Spleen (tissue), 7 donors: ENCODE measurements around the gene STXBP6.
"Not testable (repeated sequence)": the region's sequence is repeated elsewhere in the genome, so short reads cannot be mapped to it uniquely, and the experiment has no call there.

ENCODE experiments used
- CTCF ChIP-seq, 11 experiments: fragments of 200-600 bp in 7 of 11; fragments of 450-650 bp in 4 of 11; sonication (generic) in 4 of 11; IDR thresholded peaks in 8 of 11; conservative IDR thresholded peaks in 3 of 11; 1 replicate in 7 of 11; 2 replicates in 4 of 11; pipeline versions ENCODE4 v1.4.0 to v1.8.0; 2016 to 2021; ENCODE audit warnings: antibody characterized with exemption in 11 of 11, inconsistent platforms in 4 of 11, mild to moderate bottlenecking in 1 of 11
- POLR2A ChIP-seq, 3 donors: fragments of 450-650 bp; IDR thresholded peaks; one replicate each; pipeline ENCODE4 v1.5.1; 2017; ENCODE audit warnings: antibody characterized with exemption in 3 of 3, mild to moderate bottlenecking in 1 of 3
- donor health status: DM: no; HTN: no; CAD: no; lungs with moderate emphysema.
- donor health status: DM: no; HTN: no; CAD: no.
- donor health status: DM: no; HTN: no; CAD: no.

- TF ChIP-seq POLR2A (IDR thresholded peaks at IDR 0.05); CTCF (IDR thresholded peaks at IDR 0.05 in 8 of 11, conservative IDR thresholded peaks at IDR 0.05 in 3 of 11): not testable (repeated sequence)
Measured at GRCh38 chr14:24836324-24836723, 213.6 kb downstream of the STXBP6 start.
